CD14-positive monocyte (primary cell): Measurements from ENCODE around the gene HOXA11. TPM values are rescaled to one million over a fixed set of nuclear protein-coding genes. Genes with fewer than 3 reads are reported as not detected.

Experiments used
- DNase-seq, 3 donors: peaks; one replicate each; pipeline ENCODE4 v3.0.0-alpha.2; 2011 to 2022
- H2AFZ ChIP-seq: 2 replicates; pipeline ENCODE4 v1.6.0; 2012; ENCODE audit warnings: mild to moderate bottlenecking, low read depth, low read length, inconsistent platforms; ENCODE audit not compliant: insufficient read depth, poor library complexity, severe bottlenecking
- H3K27ac ChIP-seq, 2 donors: 1 replicate in 1 of 2; 2 replicates in 1 of 2; pipeline ENCODE4 v1.5.1; 2012 to 2013; ENCODE audit warnings: low read length in 2 of 2, control low read depth in 1 of 2, inconsistent platforms in 1 of 2, low read depth in 1 of 2, mild to moderate bottlenecking in 1 of 2
- H3K27me3 ChIP-seq, 2 donors: one replicate each; pipeline versions ENCODE4 v1.6.0 to v1.6.1; 2011 to 2013; ENCODE audit warnings: low read length in 2 of 2; ENCODE audit not compliant: control insufficient read depth in 2 of 2, insufficient read depth in 2 of 2
- H3K36me3 ChIP-seq, 2 donors: replicated peaks in 1 of 2; 1 replicate in 1 of 2; 2 replicates in 1 of 2; pipeline versions ENCODE4 v1.5.1 to v1.6.1; 2012 to 2013; ENCODE audit warnings: low read length in 2 of 2, control low read depth in 1 of 2, inconsistent platforms in 1 of 2, mild to moderate bottlenecking in 1 of 2; ENCODE audit not compliant: insufficient read depth in 2 of 2, control insufficient read depth in 1 of 2
- H3K4me1 ChIP-seq, 2 donors: 1 replicate in 1 of 2; 2 replicates in 1 of 2; pipeline versions ENCODE4 v1.5.1 to v1.6.1; 2012 to 2013; ENCODE audit warnings: low read length in 2 of 2, control low read depth in 1 of 2, inconsistent platforms in 1 of 2, mild to moderate bottlenecking in 1 of 2, moderate library complexity in 1 of 2; ENCODE audit not compliant: insufficient read depth in 2 of 2, control insufficient read depth in 1 of 2
- H3K4me2 ChIP-seq: replicated peaks from 2 replicates; pipeline ENCODE3; 2012; ENCODE audit warnings: low read length, moderate library complexity, mild to moderate bottlenecking; ENCODE audit not compliant: poor library complexity, severe bottlenecking; ENCODE audit errors: extremely low read depth
- H3K4me3 ChIP-seq, 3 experiments: fragments of 200-600 bp in 1 of 3; sonication (generic) in 1 of 3; replicated peaks in 1 of 3; 1 replicate in 2 of 3; 2 replicates in 1 of 3; pipeline ENCODE4 v1.5.1; 2011 to 2013; ENCODE audit warnings: low read length in 3 of 3, mild to moderate bottlenecking in 3 of 3, control low read depth in 2 of 3, low read depth in 2 of 3, inconsistent platforms in 1 of 3, moderate library complexity in 1 of 3
- H3K79me2 ChIP-seq: 2 replicates; pipeline ENCODE4 v1.6.0; 2012; ENCODE audit warnings: mild to moderate bottlenecking, control low read depth, inconsistent platforms, low read length, moderate library complexity; ENCODE audit not compliant: insufficient read depth
- H3K9ac ChIP-seq: 2 replicates; pipeline ENCODE4 v1.6.0; 2017; ENCODE audit warnings: low read length, mild to moderate bottlenecking; ENCODE audit not compliant: insufficient read depth, poor library complexity, severe bottlenecking
- H3K9me3 ChIP-seq, 2 donors: replicated peaks in 1 of 2; 1 replicate in 1 of 2; 2 replicates in 1 of 2; pipeline versions ENCODE4 v1.5.1 to v1.6.1; 2012 to 2013; ENCODE audit warnings: low read length in 2 of 2, control low read depth in 1 of 2; ENCODE audit not compliant: control insufficient read depth in 1 of 2, insufficient read depth in 1 of 2
- H4K20me1 ChIP-seq: 2 replicates; pipeline ENCODE4 v1.6.0; 2012; ENCODE audit warnings: mild to moderate bottlenecking, low read length, control low read depth, moderate library complexity; ENCODE audit not compliant: insufficient read depth
- H3K27ac Mint-ChIP-seq, 7 donors: one replicate each; pipeline ENCODE4 v1.8.0; 2020; ENCODE audit warnings: mild to moderate bottlenecking in 7 of 7, mixed read lengths in 7 of 7, moderate library complexity in 6 of 7, inconsistent platforms in 2 of 7
- H3K27me3 Mint-ChIP-seq, 3 donors: one replicate each; pipeline ENCODE4 v1.8.0; 2021 to 2022; ENCODE audit warnings: low read depth in 3 of 3, mild to moderate bottlenecking in 3 of 3, mixed read lengths in 3 of 3, moderate library complexity in 3 of 3, inconsistent platforms in 1 of 3
- H3K36me3 Mint-ChIP-seq, 2 donors: one replicate each; pipeline ENCODE4 v1.8.0; 2020; ENCODE audit warnings: mixed read lengths in 2 of 2, inconsistent platforms in 1 of 2, mild to moderate bottlenecking in 1 of 2
- H3K4me1 Mint-ChIP-seq: one replicate; pipeline ENCODE4 v1.8.0; 2020; ENCODE audit warnings: mild to moderate bottlenecking, mixed read lengths
- H3K4me3 Mint-ChIP-seq, 2 donors: one replicate each; pipeline ENCODE4 v1.8.0; 2020; ENCODE audit warnings: mild to moderate bottlenecking in 2 of 2, mixed read lengths in 2 of 2, moderate library complexity in 1 of 2
- H3K9me3 Mint-ChIP-seq, 7 donors: one replicate each; pipeline ENCODE4 v1.8.0; 2020 to 2022; ENCODE audit warnings: mixed read lengths in 7 of 7, mild to moderate bottlenecking in 6 of 7, moderate library complexity in 6 of 7, inconsistent platforms in 2 of 7
- WGBS: methylation state at CpG from one replicate; pipeline ENCODE4 v1.1.5; 2013; ENCODE audit warnings: missing lambda C conversion rate; ENCODE audit not compliant: insufficient coverage; 5-methylcytosine and 5-hydroxymethylcytosine counted together
- intact Hi-C, 2 donors: fragments of 100-400 bp; cut with micrococcal nuclease; formaldehyde crosslinking; loops; one replicate each; pipeline versions ENCODE4 v1.15.0 to v1.15.1; 2023
- polyA plus RNA-seq, 3 donors: library from polyadenylated mRNA; depleted of rRNA in 1 of 3; unstranded in 2 of 3; stranded (reverse) in 1 of 3; fragments of 300-500 nt in 2 of 3; fragments of >200 nt in 1 of 3; fragmentation: Illumina TruSeq in 2 of 3; gene quantifications; 1 replicate in 2 of 3; 2 replicates in 1 of 3; pipeline ENCODE4 v1.2.3, GENCODE V29; 2012 to 2021
- TF ChIP-seq, protein P1 (sequence below): fragments of 200-600 bp; IDR thresholded peaks from one replicate; pipeline ENCODE4 v1.8.0; 2022; ENCODE audit warnings: antibody characterized with exemption, mild to moderate bottlenecking

Gene HOXA11
- polyA plus RNA-seq, 3 donors = not detected

DNA sequence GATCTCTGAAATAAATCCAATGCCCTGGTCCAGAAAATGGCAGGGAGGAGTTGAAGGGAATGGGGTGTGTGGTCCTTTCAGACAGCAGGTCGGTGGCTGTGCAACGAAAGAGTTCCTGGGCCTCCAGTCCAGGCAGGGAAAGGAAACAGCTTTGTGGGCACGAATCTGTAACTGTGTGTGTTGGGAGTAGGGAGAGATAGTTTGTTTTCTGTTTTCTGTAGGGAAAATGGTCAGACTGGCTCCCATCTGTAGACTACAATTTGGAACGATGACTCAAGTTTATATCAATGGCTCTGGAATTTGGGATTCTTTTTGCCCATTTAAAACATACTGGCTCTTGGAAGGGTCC, 17.1 kb downstream of the HOXA11 start:
- no peak overlapping the region for H2AFZ ChIP-seq
- peak overlapping the region in 1 of 2 donors; percentile 95 for H3K4me3 Mint-ChIP-seq
- 14% methylated on average over 3 of the region's 4 CpGs for WGBS
- no peak overlapping the region for H3K27ac ChIP-seq
- peaks cover 30 to 48% of the 10 kb centered on the region in 2 donors for H3K36me3 Mint-ChIP-seq
- H3K9me3 ChIP-seq = peaks cover 20 to 51% of the 10 kb centered on the region in 2 donors
- H3K27ac Mint-ChIP-seq = no peak overlapping the region
- H3K27me3 ChIP-seq = peaks cover 76 to 100% of the 10 kb centered on the region in 2 donors
- no peak overlapping the region for H3K9ac ChIP-seq
- peaks cover 5 to 69% (median 47%) of the 10 kb centered on the region in 7 donors for H3K9me3 Mint-ChIP-seq
- peaks cover 73 to 89% of the 10 kb centered on the region in 2 donors for H3K4me1 ChIP-seq
- DNase-seq = no peak
- H3K27me3 Mint-ChIP-seq = peaks cover 89 to 98% (median 92%) of the 10 kb centered on the region in 3 donors
- TF ChIP-seq, protein P1, sequence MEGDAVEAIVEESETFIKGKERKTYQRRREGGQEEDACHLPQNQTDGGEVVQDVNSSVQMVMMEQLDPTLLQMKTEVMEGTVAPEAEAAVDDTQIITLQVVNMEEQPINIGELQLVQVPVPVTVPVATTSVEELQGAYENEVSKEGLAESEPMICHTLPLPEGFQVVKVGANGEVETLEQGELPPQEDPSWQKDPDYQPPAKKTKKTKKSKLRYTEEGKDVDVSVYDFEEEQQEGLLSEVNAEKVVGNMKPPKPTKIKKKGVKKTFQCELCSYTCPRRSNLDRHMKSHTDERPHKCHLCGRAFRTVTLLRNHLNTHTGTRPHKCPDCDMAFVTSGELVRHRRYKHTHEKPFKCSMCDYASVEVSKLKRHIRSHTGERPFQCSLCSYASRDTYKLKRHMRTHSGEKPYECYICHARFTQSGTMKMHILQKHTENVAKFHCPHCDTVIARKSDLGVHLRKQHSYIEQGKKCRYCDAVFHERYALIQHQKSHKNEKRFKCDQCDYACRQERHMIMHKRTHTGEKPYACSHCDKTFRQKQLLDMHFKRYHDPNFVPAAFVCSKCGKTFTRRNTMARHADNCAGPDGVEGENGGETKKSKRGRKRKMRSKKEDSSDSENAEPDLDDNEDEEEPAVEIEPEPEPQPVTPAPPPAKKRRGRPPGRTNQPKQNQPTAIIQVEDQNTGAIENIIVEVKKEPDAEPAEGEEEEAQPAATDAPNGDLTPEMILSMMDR = no peak
- H3K36me3 ChIP-seq = no peaks in the 10 kb centered on the region
- intact Hi-C loops = loop anchor here (2.0 to 10.0 kb wide), 4 partner anchors 15 to 1306 kb away; partner anchors contain the start of genes HOXA13 (in 1 of the 2) and HOXA3 (in 1 of the 2)
- peaks cover 9% of the 10 kb centered on the region for H4K20me1 ChIP-seq
- H3K4me3 ChIP-seq = no peak overlapping the region
- peaks cover 7% of the 10 kb centered on the region for H3K79me2 ChIP-seq
- H3K4me2 ChIP-seq = no peak overlapping the region
- H3K4me1 Mint-ChIP-seq = peaks cover 71% of the 10 kb centered on the region

DNA sequence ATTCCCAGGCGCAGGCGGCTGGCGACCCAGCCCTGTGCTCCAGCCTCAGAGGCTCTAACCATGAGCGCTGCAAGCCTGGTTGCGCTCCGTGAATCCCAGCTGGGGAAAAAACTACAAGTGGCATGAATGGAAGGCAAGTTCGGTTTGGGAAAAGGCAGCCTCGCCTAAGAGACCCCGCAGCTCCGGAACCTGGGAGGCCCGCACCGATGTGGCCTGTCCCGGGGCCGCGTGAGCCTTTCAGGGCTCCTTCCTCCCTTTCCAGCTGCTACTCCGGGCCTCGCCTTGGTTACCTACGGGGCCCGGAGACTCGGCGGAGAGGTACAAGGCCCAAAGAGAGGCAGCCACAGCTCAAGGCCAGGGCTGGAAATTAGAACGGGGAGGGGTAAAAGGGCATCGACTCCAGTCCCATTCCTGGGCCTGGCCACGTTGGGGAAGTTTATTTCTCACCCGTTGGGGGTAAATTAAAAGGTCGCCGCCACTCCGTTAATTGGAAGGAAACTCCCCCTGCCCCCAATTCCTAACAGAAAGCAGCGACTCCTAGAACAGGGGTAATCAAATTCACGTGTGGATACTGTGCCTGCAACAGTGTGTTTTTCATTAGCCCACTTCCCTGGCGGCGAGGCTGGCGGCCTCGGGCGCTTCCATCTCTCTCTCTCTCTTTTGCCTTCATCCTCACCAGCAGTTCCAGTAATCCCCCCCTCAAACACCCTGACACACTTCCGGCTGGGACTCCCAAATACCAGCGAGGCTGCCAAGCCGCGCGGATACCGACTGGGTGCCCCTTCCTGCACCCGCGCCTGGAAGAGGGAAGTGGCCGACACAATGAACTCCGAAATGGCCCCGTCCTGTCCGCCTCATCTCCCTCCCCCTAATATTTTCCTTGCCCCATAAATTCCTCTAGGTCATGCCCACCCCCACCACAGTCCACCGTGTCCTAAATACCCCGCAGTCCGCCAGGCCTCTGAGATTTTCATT, 18.2 kb downstream of the HOXA11 start:
- Mint-ChIP-seq H3K4me1 (peaks cover 65% of the 10 kb centered on the region), H3K27ac (no peak overlapping the region), H3K9me3 (peaks cover 5 to 63% (median 39%) of the 10 kb centered on the region in 7 donors), H3K36me3 (peaks cover 27 to 46% of the 10 kb centered on the region in 2 donors), H3K27me3 (peaks cover 91 to 95% (median 94%) of the 10 kb centered on the region in 3 donors), H3K4me3 (peak overlapping the region; percentile 66 to 95)
- H3K4me1 ChIP-seq = peaks cover 66 to 88% of the 10 kb centered on the region in 2 donors
- H3K9ac ChIP-seq = peak overlapping the region; percentile 33
- WGBS = 1% methylated on average over 33 of the region's 50 CpGs
- intact Hi-C loops = loop anchor here (5.0 to 10.0 kb wide), 3 partner anchors 35 to 1305 kb away; partner anchors contain the start of gene HOXA13 (in 1 of the 2)
- H3K36me3 ChIP-seq = no peaks in the 10 kb centered on the region
- peaks cover 18 to 46% of the 10 kb centered on the region in 2 donors for H3K9me3 ChIP-seq
- TF ChIP-seq, protein P1 = no peak
- H3K4me3 ChIP-seq = peak overlapping the region in 2 of 3 experiments; percentile 10 to 74
- peak overlapping the region; percentile 79 for H2AFZ ChIP-seq
- H3K27me3 ChIP-seq = peaks cover 67 to 100% of the 10 kb centered on the region in 2 donors
- H3K27ac ChIP-seq = no peak overlapping the region
- no peak for DNase-seq
- peak overlapping the region; percentile 69 for H3K4me2 ChIP-seq
- peaks cover 7% of the 10 kb centered on the region for H3K79me2 ChIP-seq
- H4K20me1 ChIP-seq = peaks cover 9% of the 10 kb centered on the region
